Keratinocyte (primary cell): Measurements from ENCODE around the gene COL1A2. TPM values are rescaled to one million over a fixed set of nuclear protein-coding genes. Genes with fewer than 3 reads are reported as not detected.

Source experiments
- DNase-seq: peaks from one replicate; pipeline ENCODE4 v3.0.0-alpha.2; 2011; ENCODE audit warnings: low read depth, missing footprints, low spot score
- FAIRE-seq: peaks from 2 replicates; lab custom pipeline; 2011; peaks lifted over from hg19 to GRCh38; lab: Jason Lieb, UNC
- H2AFZ ChIP-seq: 2 replicates; pipeline ENCODE4 v1.6.0; 2012; ENCODE audit warnings: low read length, control low read depth, inconsistent platforms; ENCODE audit not compliant: control insufficient read depth
- H3K27ac ChIP-seq: 2 replicates; pipeline ENCODE4 v1.5.1; 2011; ENCODE audit warnings: low read length; ENCODE audit not compliant: control insufficient read depth, insufficient read depth
- H3K27me3 ChIP-seq: 3 replicates; pipeline ENCODE4 v1.6.0; 2011; ENCODE audit warnings: low read length; ENCODE audit not compliant: control insufficient read depth, insufficient read depth; ENCODE audit errors: extremely low read depth
- H3K36me3 ChIP-seq, 2 experiments: 2 replicates in 1 of 2; 3 replicates in 1 of 2; pipeline ENCODE4 v1.5.1; 2011; ENCODE audit warnings: low read length in 2 of 2, mild to moderate bottlenecking in 1 of 2; ENCODE audit not compliant: control insufficient read depth in 2 of 2, insufficient read depth in 2 of 2; ENCODE audit errors: extremely low read depth in 1 of 2
- H3K4me1 ChIP-seq: 3 replicates; pipeline ENCODE4 v1.5.1; 2011; ENCODE audit warnings: low read length; ENCODE audit not compliant: control insufficient read depth, insufficient read depth; ENCODE audit errors: extremely low read depth
- H3K4me2 ChIP-seq: 3 replicates; pipeline ENCODE4 v1.6.0; 2011; ENCODE audit warnings: low read depth, low read length; ENCODE audit not compliant: control insufficient read depth, insufficient read depth; ENCODE audit errors: extremely low read depth
- H3K4me3 ChIP-seq, 3 experiments: fragments of 200-600 bp in 1 of 3; sonication (generic) in 1 of 3; 2 replicates in 2 of 3; 3 replicates in 1 of 3; pipeline ENCODE4 v1.5.1; 2011 to 2016; ENCODE audit warnings: low read length in 3 of 3, mild to moderate bottlenecking in 3 of 3, control low read depth in 2 of 3, inconsistent platforms in 1 of 3, low read depth in 1 of 3, mixed read lengths in 1 of 3, mixed run types in 1 of 3, moderate library complexity in 1 of 3; ENCODE audit not compliant: control insufficient read depth in 2 of 3, insufficient read depth in 2 of 3; ENCODE audit errors: extremely low read depth in 1 of 3
- H3K79me2 ChIP-seq: 2 replicates; pipeline ENCODE4 v1.6.0; 2012; ENCODE audit warnings: low read length; ENCODE audit not compliant: control insufficient read depth, insufficient read depth
- H3K9ac ChIP-seq: 3 replicates; pipeline ENCODE4 v1.6.0; 2011; ENCODE audit warnings: low read length; ENCODE audit not compliant: control insufficient read depth, insufficient read depth; ENCODE audit errors: extremely low read depth
- H3K9me1 ChIP-seq: 3 replicates; pipeline ENCODE4 v1.6.0; 2011; ENCODE audit warnings: low read length; ENCODE audit not compliant: control insufficient read depth, insufficient read depth; ENCODE audit errors: extremely low read depth
- H3K9me3 ChIP-seq: 2 replicates; pipeline ENCODE4 v1.5.1; 2012; ENCODE audit warnings: low read depth, low read length; ENCODE audit not compliant: control insufficient read depth
- H4K20me1 ChIP-seq: 3 replicates; pipeline ENCODE4 v1.6.0; 2011; ENCODE audit warnings: low read length; ENCODE audit not compliant: control insufficient read depth, insufficient read depth; ENCODE audit errors: extremely low read depth
- EZH2 ChIP-seq: IDR thresholded peaks from one replicate; pipeline ENCODE4 v1.6.1; 2012; ENCODE audit warnings: inconsistent platforms, mild to moderate bottlenecking, low read length, moderate library complexity
- dilution Hi-C: fragments of 300-500 bp; cut with MboI; formaldehyde crosslinking; loops from one replicate; pipeline ENCODE4 v1.7.0; 2020; ENCODE audit warnings: low sequenced_read_pairs; ENCODE audit not compliant: extremely low pct_ligation_motif_present
- polyA plus RNA-seq, 5 experiments: library from polyadenylated mRNA; depleted of rRNA in 3 of 5; stranded (reverse) in 3 of 5; stranded (forward) in 1 of 5; unstranded in 1 of 5; fragments of >200 nt; gene quantifications; 1 replicate in 1 of 5; 2 replicates in 3 of 5; 3 replicates in 1 of 5; pipeline versions ENCODE4 v1.2.1 to v1.2.3, GENCODE V29; 2011 to 2012; ENCODE audit warnings: missing spikeins in 2 of 5, low read depth in 1 of 5, low replicate concordance in 1 of 5
- TF ChIP-seq, protein P1 (sequence below), 3 experiments: IDR thresholded peaks in 1 of 3; conservative IDR thresholded peaks in 1 of 3; optimal IDR thresholded peaks in 1 of 3; 2 replicates in 2 of 3; 3 replicates in 1 of 3; pipeline versions ENCODE3 to v1.5.1; 2011; ENCODE audit warnings: low read length in 3 of 3, mild to moderate bottlenecking in 3 of 3, moderate library complexity in 2 of 3, control low read depth in 1 of 3, inconsistent platforms in 1 of 3; ENCODE audit not compliant: insufficient read depth in 2 of 3; ENCODE audit errors: extremely low read depth in 1 of 3

The COL1A2 gene
- polyA plus RNA-seq, 1 donor (not counting 4 experiments of a cell fraction or from before 2014, with no cell fraction given), result 0.13 TPM

DNA sequence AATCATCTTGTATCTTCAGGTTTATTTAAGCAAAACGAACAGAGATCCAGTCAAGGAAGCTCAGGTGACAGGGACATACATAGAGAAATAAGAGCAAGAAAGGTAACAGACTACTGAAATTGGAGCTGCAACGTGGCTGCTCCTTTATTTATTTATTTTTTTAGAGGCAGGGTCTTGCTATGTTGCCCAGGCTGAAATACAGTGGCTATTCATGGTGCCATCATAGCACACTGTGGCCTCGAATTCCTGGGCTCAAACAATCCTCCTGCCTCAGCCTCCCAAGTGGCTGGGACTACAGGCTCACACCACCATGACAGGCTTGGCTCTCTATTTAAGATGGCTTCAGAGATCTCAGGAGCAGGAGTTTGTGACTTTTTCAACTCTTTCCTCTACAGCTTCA, 46.4 kb downstream of the COL1A2 start:
- no peaks in the 10 kb centered on the region for H4K20me1 ChIP-seq

GRCh38 chr7:94442639-94443038, 47.9 kb downstream of the COL1A2 start:
- Histone ChIP-seq H3K4me1 (no peaks in the 10 kb centered on the region), H3K4me3 (no peak overlapping the region), H3K9me3 (no peaks in the 10 kb centered on the region), H4K20me1 (no peaks in the 10 kb centered on the region), H3K27me3 (no peaks in the 10 kb centered on the region), H3K27ac (no peak overlapping the region), H3K9ac (no peak overlapping the region), H3K9me1 (no peaks in the 10 kb centered on the region), H3K36me3 (no peaks in the 10 kb centered on the region), H3K4me2 (no peak overlapping the region), H3K79me2 (no peaks in the 10 kb centered on the region), H2AFZ (no peak overlapping the region)
- dilution Hi-C loops, result loop anchor here (25.0 kb wide), 1 partner anchor 155 kb away; no protein-coding TSS in a partner anchor
- DNase-seq, result no peak
- TF ChIP-seq EZH2, result no peak
- TF ChIP-seq, protein P1, sequence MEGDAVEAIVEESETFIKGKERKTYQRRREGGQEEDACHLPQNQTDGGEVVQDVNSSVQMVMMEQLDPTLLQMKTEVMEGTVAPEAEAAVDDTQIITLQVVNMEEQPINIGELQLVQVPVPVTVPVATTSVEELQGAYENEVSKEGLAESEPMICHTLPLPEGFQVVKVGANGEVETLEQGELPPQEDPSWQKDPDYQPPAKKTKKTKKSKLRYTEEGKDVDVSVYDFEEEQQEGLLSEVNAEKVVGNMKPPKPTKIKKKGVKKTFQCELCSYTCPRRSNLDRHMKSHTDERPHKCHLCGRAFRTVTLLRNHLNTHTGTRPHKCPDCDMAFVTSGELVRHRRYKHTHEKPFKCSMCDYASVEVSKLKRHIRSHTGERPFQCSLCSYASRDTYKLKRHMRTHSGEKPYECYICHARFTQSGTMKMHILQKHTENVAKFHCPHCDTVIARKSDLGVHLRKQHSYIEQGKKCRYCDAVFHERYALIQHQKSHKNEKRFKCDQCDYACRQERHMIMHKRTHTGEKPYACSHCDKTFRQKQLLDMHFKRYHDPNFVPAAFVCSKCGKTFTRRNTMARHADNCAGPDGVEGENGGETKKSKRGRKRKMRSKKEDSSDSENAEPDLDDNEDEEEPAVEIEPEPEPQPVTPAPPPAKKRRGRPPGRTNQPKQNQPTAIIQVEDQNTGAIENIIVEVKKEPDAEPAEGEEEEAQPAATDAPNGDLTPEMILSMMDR (optimal IDR thresholded peaks at IDR 0.05 in 1 of 3, IDR thresholded peaks at IDR 0.05 in 1 of 3, conservative IDR thresholded peaks at IDR 0.05 in 1 of 3; ENCODE audit: extremely low read depth in 1 of 3, insufficient read depth in 2 of 3, low read length in 3 of 3), result no peak
- FAIRE-seq, result no peak

More for the DNA sequence above, 46.4 kb downstream of the COL1A2 start:
- Histone ChIP-seq H3K27me3 (no peaks in the 10 kb centered on the region), H3K4me1 (no peaks in the 10 kb centered on the region), H3K9me1 (no peaks in the 10 kb centered on the region), H3K27ac (no peak overlapping the region), H3K79me2 (no peaks in the 10 kb centered on the region), H3K9me3 (no peaks in the 10 kb centered on the region), H3K4me3 (no peak overlapping the region), H3K4me2 (no peak overlapping the region), H2AFZ (no peak overlapping the region), H3K36me3 (no peaks in the 10 kb centered on the region), H3K9ac (no peak overlapping the region)
- no peak for TF ChIP-seq EZH2
- TF ChIP-seq, protein P1 (optimal IDR thresholded peaks at IDR 0.05 in 1 of 3, IDR thresholded peaks at IDR 0.05 in 1 of 3, conservative IDR thresholded peaks at IDR 0.05 in 1 of 3; ENCODE audit: extremely low read depth in 1 of 3, insufficient read depth in 2 of 3, low read length in 3 of 3), result no peak
- DNase-seq (no peak), FAIRE-seq (no peak)
- dilution Hi-C loops, result loop anchor here (25.0 kb wide), 1 partner anchor 154 kb away; no protein-coding TSS in a partner anchor
